NCI-H1436 treated with DMSO at 0.1 percent for 48 hours (cell line): ENCODE data around the gene RYR1.
"Not testable (repeated sequence)": the region's sequence is repeated elsewhere in the genome, so short reads cannot be mapped to it uniquely, and the experiment has no call there.

Experiments used
- DNase-seq: peaks from one replicate; lab custom pipeline; 2025; lab: John Stamatoyannopoulos, UW

RYR1 gene

GRCh38 chr19:38457690-38458405, 24.4 kb downstream of the RYR1 start:
- DNase-seq: no peak

DNA sequence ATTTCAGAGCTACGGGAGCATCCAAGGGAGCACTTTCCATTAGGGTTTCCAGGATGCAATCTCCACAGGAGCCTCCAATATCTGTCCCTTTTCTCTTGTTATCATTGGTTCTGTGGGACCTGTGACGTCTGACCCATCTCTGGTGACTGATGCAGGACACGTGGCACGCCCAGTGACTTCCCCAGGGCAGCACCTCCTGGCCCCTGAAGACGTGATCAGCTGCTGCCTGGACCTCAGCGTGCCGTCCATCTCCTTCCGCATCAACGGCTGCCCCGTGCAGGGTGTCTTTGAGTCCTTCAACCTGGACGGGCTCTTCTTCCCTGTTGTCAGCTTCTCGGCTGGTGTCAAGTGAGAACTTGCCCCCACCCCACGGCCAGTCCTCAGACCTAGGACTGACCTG, 25.5 kb downstream of the RYR1 start:
- no peak for DNase-seq

GRCh38 chr19:38463365-38463764, 29.9 kb downstream of the RYR1 start:
- no peak for DNase-seq

DNA sequence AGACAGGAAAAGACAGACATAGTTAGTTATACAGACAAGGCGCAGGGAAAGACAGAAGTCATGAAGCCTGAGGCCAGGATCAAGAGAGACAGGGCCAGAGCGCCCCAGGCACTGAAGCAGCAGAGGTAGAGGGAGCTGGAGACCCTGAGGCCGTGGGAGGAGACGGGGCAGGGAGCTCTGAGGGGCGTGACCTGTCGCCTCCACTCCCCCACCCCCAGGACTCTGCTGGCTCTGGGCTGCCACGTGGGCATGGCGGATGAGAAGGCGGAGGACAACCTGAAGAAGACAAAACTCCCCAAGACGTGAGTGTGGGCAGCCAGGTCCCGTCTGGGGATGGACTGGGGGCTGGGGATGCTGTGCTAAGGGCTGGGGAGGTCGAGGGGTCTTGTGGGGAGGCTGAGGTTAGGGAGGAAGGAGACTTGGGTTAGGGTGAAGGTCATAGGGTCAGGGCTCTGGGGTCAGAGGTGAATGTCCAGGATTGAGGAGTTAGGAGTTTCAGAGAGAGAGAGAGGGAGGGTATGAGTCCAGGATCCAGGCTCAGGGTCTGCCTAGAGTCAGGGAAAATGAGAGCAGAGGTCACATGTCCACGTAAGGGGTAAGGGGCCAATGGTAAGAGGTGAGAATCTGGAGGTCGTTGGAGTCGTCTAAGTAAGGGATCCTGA, 31.1 kb downstream of the RYR1 start:
- DNase-seq: no peak

DNA sequence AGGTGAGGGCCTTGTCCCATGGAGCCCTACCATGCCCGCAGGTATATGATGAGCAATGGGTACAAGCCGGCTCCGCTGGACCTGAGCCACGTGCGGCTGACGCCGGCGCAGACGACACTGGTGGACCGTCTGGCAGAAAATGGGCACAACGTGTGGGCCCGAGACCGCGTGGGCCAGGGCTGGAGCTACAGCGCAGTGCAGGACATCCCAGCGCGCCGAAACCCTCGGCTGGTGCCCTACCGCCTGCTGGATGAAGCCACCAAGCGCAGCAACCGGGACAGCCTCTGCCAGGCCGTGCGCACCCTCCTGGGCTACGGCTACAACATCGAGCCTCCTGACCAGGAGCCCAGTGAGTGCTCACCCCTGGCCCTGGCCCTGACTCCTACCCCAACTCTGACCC, 32.6 kb downstream of the RYR1 start:
- DNase-seq: no peak

DNA sequence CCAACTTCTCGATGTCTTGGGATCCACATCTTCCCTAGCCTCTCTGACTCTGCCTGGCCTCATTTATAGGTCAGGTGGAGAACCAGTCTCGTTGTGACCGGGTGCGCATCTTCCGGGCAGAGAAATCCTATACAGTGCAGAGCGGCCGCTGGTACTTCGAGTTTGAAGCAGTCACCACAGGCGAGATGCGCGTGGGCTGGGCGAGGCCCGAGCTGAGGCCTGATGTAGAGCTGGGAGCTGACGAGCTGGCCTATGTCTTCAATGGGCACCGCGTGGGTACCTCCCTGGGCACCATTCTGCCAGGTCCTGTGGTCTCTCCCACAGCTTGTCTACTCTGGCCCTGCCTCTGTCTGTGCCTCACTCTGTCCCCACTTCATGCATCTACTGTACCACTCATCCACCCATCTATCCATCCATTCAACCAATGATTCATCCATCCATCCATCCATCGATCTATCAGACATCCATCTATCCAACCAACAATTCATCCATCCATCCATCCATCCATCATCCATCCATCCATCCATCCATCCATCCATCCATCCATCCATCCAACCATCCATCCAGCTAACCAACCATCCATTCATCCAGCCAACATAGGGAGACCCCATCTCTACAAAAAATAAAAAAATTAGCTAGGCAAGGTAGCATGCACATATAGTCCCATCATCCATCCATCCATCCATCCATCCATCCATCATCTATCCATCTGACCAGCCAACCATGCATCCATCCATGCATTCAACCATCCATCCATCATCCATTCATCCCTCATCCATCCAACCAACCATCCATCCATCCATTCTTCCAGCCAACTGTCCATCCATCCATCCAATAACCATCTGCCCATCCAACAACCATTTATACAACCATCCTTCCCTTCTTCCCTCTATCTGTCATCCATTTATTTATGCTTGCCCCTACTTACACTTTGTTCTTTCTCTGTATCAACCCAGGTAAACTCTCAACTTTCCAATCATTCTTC, 34.3 kb downstream of the RYR1 start:
- no peak for DNase-seq

DNA sequence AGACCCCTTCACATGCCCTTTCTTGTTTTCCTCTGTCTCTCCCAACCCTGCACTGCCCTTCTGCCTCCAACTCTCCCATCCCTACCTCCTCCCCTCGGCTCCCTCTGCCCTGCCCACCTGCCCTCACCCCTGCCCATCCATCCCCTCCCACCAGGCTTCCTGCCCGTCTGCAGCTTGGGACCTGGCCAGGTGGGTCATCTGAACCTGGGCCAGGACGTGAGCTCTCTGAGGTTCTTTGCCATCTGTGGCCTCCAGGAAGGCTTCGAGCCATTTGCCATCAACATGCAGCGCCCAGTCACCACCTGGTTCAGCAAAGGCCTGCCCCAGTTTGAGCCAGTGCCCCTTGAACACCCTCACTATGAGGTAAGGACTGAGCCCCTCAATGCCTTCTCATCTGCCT, 35.7 kb downstream of the RYR1 start:
- no peak for DNase-seq

DNA sequence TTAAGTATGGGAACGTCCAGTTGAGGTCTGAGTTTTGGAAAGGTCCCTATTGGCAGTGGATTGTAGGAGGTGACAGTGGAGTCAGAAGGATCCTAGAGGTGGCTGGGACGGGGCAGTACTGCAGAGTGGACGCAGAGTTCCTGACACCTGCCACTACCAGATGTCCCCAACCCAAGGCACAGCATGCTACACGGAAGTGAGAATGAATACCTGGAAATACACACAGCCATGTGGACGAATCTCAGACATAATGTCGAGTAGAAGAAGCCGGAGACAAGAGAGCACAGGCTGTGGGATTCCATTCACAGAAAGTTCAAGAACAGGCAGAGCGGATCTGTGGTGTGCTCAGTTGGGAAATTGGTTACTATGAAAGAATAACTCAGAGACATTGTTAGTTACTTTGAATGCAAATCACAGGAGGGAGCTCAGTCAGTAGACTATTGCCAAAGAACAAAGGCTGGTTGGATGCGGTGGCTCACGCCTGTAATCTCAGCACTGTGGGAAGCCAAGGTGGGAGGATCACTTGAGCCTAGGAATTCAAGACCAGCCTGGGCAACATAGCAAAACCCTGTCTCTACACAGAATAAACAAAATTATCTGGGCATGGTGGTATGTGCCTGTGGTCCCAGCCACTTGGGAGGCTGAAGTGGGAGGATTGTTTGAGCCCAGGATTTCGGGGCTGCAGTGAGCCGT, 37.4 kb downstream of the RYR1 start:
- no peak for DNase-seq

- not testable (repeated sequence) for DNase-seq
These were observed 39.2 kb downstream of the RYR1 start for GRCh38 chr19:38472725-38473124.

DNA sequence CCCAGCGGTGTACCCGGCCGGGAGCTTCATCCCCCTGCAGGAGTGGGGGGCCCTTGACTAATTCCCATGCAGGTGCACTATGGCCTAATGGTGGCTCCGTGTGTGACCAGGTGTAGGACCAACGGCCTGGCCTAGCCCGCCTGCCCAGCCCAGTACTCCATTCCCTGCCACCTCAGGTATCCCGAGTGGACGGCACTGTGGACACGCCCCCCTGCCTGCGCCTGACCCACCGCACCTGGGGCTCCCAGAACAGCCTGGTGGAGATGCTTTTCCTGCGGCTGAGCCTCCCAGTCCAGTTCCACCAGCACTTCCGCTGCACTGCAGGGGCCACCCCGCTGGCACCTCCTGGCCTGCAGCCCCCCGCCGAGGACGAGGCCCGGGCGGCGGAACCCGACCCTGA, 39.7 kb downstream of the RYR1 start:
- no peak for DNase-seq

- no peak for DNase-seq
These were observed 41.7 kb downstream of the RYR1 start for GRCh38 chr19:38475176-38475575.

DNA sequence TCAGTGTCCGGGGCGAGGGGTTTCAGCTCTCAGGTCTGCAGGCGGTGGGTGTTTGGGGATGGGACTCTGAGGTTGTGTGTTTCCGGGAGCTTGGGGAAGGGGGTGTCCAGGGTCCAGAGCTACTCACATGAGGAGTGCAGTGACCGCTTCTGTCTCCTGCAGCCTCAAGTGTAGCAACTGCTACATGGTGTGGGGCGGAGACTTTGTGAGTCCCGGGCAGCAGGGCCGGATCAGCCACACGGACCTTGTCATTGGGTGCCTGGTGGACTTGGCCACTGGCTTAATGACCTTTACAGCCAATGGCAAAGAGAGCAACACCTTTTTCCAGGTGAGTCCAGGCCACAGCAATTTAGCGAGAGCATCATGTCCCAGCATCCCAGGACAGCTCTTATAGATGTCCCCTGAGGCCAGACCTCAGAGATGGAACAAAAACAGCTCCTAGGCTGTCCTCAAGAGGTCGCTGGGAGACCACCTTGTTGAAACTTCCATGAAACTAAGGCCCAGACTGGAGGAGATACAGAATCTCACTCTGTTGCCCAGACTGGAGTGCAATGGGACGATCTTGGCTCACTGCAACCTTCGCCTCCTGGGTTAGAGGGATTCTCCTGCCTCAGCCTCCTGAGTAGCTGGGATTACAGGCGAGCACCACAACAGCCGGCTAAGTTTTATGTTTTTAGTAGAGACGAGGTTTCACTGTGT, 44.9 kb downstream of the RYR1 start:
- no peak for DNase-seq

- DNase-seq: no peak
These were observed 49.0 kb downstream of the RYR1 start for GRCh38 chr19:38482496-38482895.

- no peak for DNase-seq
These were observed 49.6 kb downstream of the RYR1 start for GRCh38 chr19:38483016-38483630.

- no peak for DNase-seq
These were observed 51.3 kb downstream of the RYR1 start for GRCh38 chr19:38484747-38485146.

DNA sequence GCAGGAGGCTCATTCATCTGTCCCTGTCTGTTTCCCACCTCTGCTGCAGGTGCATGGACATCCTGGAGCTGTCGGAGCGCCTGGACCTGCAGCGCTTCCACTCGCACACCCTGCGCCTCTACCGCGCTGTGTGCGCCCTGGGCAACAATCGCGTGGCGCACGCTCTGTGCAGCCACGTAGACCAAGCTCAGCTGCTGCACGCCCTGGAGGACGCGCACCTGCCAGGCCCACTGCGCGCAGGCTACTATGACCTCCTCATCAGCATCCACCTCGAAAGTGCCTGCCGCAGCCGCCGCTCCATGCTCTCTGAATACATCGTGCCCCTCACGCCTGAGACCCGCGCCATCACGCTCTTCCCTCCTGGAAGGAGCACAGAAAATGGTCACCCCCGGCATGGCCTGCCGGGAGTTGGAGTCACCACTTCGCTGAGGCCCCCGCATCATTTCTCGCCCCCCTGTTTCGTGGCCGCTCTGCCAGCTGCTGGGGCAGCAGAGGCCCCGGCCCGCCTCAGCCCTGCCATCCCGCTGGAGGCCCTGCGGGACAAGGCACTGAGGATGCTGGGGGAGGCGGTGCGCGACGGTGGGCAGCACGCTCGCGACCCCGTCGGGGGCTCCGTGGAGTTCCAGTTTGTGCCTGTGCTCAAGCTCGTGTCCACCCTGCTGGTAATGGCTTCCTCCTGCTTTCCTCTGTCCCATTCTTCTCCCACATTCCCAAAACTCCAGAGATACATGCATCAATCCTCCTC, 52.2 kb downstream of the RYR1 start:
- no peak for DNase-seq

GRCh38 chr19:38486731-38487336, 53.3 kb downstream of the RYR1 start:
- no peak for DNase-seq

DNA sequence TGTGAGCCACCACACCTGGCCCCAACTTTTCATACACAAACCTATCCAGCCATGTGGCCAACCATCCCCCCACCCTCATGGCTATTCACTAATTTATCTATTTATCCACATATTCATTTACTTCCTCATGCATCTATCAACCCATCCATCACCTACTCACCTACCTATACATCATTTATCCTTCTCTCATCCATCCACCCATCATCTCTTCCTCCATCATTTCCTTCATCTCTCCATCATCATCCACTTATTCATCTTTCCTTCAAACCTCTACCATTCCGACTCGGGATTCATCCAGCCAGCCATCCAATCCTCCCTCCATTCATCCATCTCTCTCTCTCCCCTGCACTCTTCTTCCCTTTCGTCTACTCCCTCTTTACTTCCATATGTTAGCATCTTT, 54.6 kb downstream of the RYR1 start:
- no peak for DNase-seq

GRCh38 chr19:38488776-38489481, 55.4 kb downstream of the RYR1 start:
- no peak for DNase-seq
